IPS-20b (cell line): ENCODE measurements around the gene SNX20.

Source experiments
- H3K27ac ChIP-seq: one replicate; pipeline ENCODE4 v1.5.1; 2013; ENCODE audit warnings: low read length
- H3K27me3 ChIP-seq: 2 replicates; pipeline ENCODE4 v1.6.1; 2013; ENCODE audit warnings: mild to moderate bottlenecking, low read length, inconsistent platforms; ENCODE audit not compliant: insufficient read depth
- H3K36me3 ChIP-seq: 2 replicates; pipeline ENCODE4 v1.6.1; 2013; ENCODE audit warnings: low read depth, mild to moderate bottlenecking, inconsistent platforms, low read length, moderate library complexity; ENCODE audit not compliant: insufficient read depth
- H3K4me1 ChIP-seq: 2 replicates; pipeline ENCODE4 v1.6.1; 2013; ENCODE audit warnings: mild to moderate bottlenecking, control low read depth, inconsistent platforms, low read length, moderate library complexity; ENCODE audit not compliant: insufficient read depth
- H3K4me3 ChIP-seq: 2 replicates; pipeline ENCODE4 v1.5.1; 2013; ENCODE audit warnings: mild to moderate bottlenecking, low read length, inconsistent platforms
- H3K9ac ChIP-seq: 2 replicates; pipeline ENCODE4 v1.6.1; 2013; ENCODE audit warnings: low read depth, mild to moderate bottlenecking, inconsistent platforms, low read length, moderate library complexity
- H3K9me3 ChIP-seq: 2 replicates; pipeline ENCODE4 v1.6.1; 2013; ENCODE audit warnings: mild to moderate bottlenecking, low read depth, low read length, inconsistent platforms; ENCODE audit not compliant: insufficient read depth

The SNX20 gene

DNA sequence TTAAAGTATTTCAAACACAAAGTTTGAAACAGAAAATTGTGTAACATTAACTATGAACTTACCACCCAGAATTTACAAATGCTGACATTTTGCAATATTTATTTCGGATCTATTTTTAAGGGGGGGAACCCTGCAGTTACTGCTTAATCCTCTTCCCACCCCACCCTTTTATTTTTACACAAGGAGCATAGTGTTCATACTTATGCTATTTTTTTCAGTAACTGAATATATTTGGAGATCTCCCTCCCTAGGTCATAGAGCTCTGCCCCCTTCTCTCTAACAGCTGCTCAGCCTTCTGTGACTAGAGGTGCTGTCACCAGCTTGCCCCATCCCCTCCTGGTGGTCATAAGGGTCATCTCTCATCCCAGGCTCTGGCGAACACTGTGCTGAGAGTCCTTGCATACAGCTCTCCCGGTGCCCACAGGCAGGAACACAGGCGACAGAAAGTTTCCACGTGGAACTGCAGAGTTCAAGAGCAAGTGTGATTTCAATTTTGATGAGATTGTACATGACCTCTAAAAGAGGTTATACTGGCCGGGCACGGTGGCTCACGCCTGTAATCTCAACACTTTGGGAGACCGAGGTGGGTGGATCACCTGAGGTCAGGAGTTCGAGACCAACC is 44.2 kb downstream of the SNX20 start:
- no peak overlapping the region for H3K4me3 ChIP-seq
- no peaks in the 10 kb centered on the region for H3K27me3 ChIP-seq
- H3K36me3 ChIP-seq: no peaks in the 10 kb centered on the region
- no peak overlapping the region for H3K27ac ChIP-seq
- no peaks in the 10 kb centered on the region for H3K4me1 ChIP-seq
- H3K9ac ChIP-seq: no peak overlapping the region
- no peaks in the 10 kb centered on the region for H3K9me3 ChIP-seq

DNA sequence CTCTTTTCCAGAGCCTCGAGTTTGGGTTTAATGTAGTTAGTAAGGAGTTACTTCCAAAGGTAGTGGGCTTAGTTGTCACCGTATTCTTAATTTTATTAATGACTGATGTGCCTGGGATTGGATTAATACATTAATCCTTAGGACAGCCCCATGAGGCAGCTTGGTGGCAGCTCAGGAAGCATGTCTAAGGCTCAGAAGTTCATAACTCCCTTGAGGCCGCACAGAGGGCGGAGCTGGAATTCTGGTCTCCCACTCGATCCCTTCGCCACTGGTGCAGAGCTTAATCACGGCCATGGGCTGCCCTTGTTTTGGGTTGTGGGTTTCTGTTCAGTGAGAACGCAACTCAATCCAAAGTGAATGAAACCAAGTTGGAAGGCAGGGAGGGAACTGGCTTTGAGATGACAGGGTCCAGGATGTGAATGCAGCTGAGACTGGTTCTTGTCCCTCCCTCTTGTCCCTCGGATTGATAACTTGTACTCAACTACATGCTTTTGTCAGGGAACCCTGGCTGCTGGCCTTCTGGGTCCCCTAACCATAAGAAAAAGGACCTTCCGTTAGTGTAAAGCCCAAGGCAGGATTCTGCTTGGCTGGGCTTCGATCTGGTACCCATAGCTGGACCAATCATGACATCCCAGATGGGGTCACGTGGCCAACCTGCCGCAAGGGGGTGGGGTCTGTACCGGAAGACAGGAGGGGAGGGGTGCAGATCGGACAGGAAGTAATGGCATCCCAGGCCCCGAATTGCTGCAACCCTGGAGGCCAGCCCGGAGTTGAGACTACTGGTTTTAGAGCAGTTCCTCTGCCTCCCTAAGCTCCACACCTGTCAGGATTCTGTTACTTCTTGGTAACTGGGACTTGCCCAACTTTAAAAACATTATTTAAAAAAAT is 45.4 kb downstream of the SNX20 start:
- H3K36me3 ChIP-seq: no peaks in the 10 kb centered on the region
- no peak overlapping the region for H3K27ac ChIP-seq
- H3K9me3 ChIP-seq: no peaks in the 10 kb centered on the region
- H3K9ac ChIP-seq: no peak overlapping the region
- no peaks in the 10 kb centered on the region for H3K4me1 ChIP-seq
- no peak overlapping the region for H3K4me3 ChIP-seq
- no peaks in the 10 kb centered on the region for H3K27me3 ChIP-seq

DNA sequence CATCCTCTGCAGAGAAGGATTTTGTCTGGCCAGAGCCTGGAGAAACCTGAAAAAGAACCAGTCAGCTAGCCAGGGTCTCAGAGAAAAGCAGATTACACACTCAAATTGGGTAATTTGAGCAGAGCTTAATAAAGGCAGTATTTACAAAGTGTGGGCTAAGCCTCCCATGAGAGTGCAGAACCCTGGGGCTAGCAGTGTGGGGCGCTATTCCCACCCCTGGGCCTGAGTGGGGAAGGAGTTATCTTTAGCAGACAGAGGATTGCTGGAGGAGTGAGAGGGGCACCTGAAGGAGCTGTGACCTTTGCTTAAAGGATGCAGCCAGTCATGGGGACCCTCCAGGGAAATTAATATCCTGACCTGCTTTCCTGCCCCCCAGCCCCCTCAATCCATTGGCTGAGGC is 46.2 kb downstream of the SNX20 start:
- Histone ChIP-seq H3K4me3 (no peak overlapping the region), H3K4me1 (no peaks in the 10 kb centered on the region), H3K27ac (no peak overlapping the region), H3K36me3 (no peaks in the 10 kb centered on the region), H3K27me3 (no peaks in the 10 kb centered on the region), H3K9ac (no peak overlapping the region), H3K9me3 (no peaks in the 10 kb centered on the region)

DNA sequence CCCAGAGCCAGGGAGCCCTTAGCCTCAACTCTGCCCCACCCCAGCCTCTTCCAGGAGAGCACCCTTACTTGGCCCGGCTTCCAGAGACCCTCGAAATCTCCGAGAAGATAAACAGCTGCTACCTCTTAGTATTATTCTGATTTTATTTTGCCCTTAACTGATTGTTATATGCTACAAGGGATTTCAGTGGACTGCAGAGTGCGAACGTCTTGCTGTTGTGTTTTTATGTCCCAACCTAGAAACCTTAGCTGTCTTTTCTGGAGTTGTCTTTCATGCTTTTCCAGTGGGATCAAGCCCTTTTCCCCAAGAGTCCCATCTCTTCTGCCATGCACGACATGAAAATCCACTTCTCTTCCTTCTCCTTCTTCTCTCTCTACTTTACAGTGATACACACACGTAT is 47.0 kb downstream of the SNX20 start:
- Histone ChIP-seq H3K36me3 (no peaks in the 10 kb centered on the region), H3K9ac (no peak overlapping the region), H3K27me3 (no peaks in the 10 kb centered on the region), H3K27ac (no peak overlapping the region), H3K9me3 (no peaks in the 10 kb centered on the region), H3K4me3 (no peak overlapping the region), H3K4me1 (no peaks in the 10 kb centered on the region)

DNA sequence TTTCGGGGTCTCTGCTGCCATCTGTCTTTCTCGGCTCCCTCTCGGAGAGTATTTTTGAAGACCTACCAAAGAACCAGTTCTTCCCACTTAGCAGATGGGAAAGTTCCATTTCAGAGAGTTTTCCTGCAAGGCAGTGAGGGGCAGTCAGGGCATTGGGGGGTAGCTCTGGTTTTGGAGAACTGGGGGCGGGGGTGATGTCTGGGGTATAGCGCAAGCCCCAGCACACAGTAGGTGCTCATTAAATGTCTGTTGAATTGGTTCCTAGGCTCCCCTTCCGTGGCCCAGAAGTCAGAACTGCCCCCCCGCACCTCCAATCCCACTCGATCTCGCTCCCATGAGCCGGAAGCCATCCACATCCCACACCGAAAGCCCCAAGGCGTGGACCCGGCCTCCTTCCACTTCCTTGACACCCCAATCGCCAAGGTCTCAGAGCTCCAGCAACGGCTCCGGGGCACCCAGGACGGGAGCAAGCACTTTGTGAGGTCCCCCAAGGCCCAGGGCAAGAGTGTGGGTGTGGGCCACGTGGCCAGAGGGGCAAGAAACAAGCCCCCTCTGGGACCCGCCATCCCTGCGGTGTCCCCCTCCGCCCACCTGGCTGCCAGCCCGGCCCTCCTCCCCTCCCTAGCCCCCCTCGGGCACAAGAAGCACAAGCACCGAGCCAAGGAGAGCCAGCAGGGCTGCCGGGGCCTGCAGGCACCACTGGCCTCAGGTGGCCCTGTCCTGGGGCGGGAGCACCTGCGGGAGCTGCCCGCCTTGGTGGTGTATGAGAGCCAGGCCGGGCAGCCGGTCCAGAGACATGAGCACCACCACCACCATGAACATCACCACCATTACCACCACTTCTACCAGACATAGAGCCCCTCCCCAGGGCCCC is 47.9 kb downstream of the SNX20 start:
- H3K9ac ChIP-seq: no peak overlapping the region
- H3K4me3 ChIP-seq: no peak overlapping the region
- H3K27ac ChIP-seq: no peak overlapping the region
- H3K27me3 ChIP-seq: no peaks in the 10 kb centered on the region
- H3K9me3 ChIP-seq: no peaks in the 10 kb centered on the region
- H3K36me3 ChIP-seq: no peaks in the 10 kb centered on the region
- no peaks in the 10 kb centered on the region for H3K4me1 ChIP-seq

DNA sequence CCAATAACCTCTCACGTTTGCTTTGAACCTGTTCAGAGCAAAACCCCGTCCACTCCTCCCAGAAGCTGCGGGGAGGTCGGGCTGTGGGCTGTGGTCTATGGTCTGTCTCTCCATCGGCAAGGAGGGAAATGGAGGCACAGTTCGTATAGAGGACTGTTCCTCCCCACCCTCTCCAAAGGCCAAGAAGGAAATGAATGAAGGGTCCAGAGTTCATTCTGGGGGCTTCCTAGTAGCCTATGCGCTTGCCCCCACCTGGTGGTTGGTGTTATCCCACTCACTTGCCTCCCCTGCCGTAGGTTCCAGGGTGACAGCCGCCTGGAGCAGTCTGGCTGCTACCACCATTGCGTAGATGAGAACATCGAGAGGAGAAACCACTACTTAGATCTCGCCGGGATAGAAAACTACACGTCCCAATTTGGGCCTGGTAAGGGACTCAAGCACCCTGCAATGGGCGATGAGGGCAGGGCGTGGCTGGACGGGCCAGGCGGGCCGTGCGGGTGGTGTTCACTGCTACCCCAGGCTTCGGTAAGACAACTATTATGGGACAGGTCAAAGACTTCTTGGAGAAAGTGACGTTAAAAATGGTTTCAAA is 49.0 kb downstream of the SNX20 start:
- Histone ChIP-seq H3K4me3 (no peak overlapping the region), H3K36me3 (no peaks in the 10 kb centered on the region), H3K4me1 (no peaks in the 10 kb centered on the region), H3K27ac (no peak overlapping the region), H3K9me3 (no peaks in the 10 kb centered on the region), H3K27me3 (no peaks in the 10 kb centered on the region), H3K9ac (no peak overlapping the region)

DNA sequence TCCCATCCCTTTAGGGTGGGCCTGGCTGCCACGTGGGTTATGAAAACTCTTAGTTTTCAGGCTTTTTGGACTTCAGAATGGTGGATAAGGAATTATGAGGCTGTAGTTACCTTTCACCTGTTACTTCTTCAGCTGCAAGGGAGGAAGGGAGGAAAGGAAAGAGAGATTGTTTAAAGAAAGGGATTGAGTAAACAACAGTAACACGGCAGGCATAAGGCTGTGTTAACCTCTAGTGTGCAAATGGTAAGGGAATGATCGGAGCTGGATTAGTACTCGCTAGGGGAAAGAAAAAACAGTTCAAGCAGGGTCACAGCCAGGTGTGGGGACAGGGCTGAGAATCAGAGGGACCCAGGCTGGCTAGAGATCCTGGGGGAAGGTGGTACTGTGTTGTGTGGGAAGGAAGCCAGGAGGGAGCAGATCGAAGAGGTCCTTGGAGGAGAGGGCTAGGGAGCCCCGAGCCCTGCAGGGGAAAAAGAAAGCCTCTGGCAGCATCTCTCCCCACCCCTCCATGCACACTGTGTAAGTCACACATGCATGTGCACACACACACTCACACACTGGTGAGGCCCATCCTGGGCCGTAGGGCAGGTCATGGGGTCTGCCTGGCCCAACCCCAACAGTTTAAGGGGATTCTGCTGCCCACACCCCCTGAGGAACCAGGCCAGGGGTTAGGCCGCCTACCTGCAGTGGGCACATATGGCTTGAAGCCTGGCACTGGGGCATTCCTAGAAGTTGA is 49.7 kb downstream of the SNX20 start:
- Histone ChIP-seq H3K27me3 (no peaks in the 10 kb centered on the region), H3K36me3 (no peaks in the 10 kb centered on the region), H3K4me3 (no peak overlapping the region), H3K4me1 (no peaks in the 10 kb centered on the region), H3K9ac (no peak overlapping the region), H3K27ac (no peak overlapping the region), H3K9me3 (no peaks in the 10 kb centered on the region)

DNA sequence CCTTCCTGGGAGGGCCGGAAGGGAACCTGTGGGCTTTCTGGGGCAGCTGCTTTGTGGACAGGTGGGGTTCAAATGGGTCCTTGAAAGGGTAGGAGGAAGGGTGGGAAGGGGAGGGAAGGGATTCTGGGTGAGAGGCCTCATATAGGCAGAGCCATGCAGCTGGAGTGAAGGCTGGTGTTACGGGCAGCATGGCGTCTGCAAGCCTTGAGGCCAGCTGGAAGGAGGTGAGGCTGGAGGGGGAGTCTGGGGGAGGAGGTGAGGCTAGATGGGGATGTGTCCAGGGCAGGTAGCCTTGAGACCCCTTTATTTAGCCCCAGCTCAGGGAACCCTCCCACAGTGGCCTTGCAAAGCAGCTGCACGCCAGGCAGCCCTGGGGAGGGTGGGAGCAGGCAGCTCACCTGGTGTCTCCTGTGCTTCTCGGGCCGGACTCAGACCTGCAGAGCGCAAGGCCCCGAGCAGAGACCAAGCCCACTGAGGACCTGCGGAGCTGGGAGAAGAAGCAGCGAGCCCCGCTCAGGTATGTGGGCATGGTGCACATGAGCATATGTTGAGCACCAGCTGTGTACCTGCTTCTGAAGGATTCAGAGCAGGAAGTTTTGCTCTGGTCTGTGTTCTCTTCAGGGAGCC is 50.6 kb downstream of the SNX20 start:
- Histone ChIP-seq H3K27me3 (no peaks in the 10 kb centered on the region), H3K9me3 (no peaks in the 10 kb centered on the region), H3K4me1 (no peaks in the 10 kb centered on the region), H3K27ac (no peak overlapping the region), H3K4me3 (no peak overlapping the region), H3K9ac (no peak overlapping the region), H3K36me3 (no peaks in the 10 kb centered on the region)

DNA sequence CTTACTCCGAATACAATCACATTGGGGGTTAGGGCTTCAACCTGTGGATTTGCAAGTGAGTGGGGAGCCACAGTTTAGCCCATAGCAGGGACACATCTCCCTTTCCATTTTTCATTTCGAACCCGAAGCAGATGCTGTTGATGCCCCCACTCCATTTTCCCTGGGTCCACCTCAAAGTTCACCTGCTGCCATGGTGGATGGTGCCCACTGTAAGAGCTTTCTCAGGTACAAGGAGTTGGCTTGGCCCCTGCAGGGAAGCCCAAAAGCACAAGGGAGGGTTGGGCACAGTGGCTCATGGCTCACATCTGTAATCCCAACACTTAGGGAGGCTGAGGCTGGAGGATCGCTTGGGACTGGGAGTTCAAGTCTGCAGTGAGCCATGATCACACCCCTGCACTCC is 51.8 kb downstream of the SNX20 start:
- Histone ChIP-seq H3K9me3 (no peaks in the 10 kb centered on the region), H3K4me3 (no peak overlapping the region), H3K4me1 (no peaks in the 10 kb centered on the region), H3K27ac (no peak overlapping the region), H3K36me3 (no peaks in the 10 kb centered on the region), H3K9ac (no peak overlapping the region), H3K27me3 (no peaks in the 10 kb centered on the region)

DNA sequence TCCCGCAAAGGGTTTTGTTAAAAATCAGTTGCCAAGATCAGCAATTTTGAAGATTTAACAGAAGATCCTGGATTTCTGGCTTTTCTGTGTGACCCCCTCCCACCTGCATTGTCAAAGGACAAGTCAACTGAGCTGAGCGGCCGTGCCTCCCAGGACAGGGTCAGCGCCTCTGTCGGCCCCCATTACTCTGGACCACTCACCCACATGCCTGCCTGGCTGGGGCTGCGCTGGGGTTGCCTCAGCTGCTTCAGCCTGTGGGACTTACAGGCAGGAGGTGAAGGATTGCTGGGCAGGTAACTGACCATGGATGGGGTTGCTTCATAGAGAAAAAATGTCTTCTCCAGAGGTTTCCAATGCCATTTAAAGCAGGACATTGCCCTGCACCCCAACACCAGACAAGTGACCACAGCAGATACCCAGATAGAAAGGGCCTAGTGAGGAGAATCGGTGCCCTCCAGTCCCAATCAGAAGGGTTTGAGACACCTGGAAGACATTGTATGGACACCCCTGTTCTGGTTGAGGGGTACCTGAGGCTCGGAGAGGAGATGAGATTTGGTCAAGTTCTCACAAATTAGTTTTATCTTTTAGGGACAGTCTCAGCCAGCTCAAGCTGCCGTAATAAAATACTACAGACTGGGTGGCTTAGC is 52.8 kb downstream of the SNX20 start:
- Histone ChIP-seq H3K4me1 (no peaks in the 10 kb centered on the region), H3K36me3 (no peaks in the 10 kb centered on the region), H3K4me3 (no peak overlapping the region)

More for the DNA sequence above, 52.8 kb downstream of the SNX20 start:
- Histone ChIP-seq H3K27ac (no peak overlapping the region), H3K9ac (no peak overlapping the region), H3K9me3 (no peaks in the 10 kb centered on the region), H3K27me3 (no peaks in the 10 kb centered on the region)
